AG04449 (cell line): Measurements from ENCODE around the gene TLL2.

Experiments used
- CTCF ChIA-PET: fragments of 350-600 bp; formaldehyde crosslinking; extraction: SDS; loops from one replicate; lab custom pipeline; 2021; ENCODE audit warnings: antibody characterized with exemption; lab: Yijun Ruan, JAX
- POLR2A ChIA-PET: fragments of 400-600, 350-600 bp; formaldehyde crosslinking; extraction: SDS; loops from one replicate; lab custom pipeline; 2020; ENCODE audit warnings: antibody characterized with exemption, inconsistent platforms; lab: Yijun Ruan, JAX
- DNase-seq: peaks from one replicate; pipeline ENCODE4 v3.0.0-alpha.2; 2010; ENCODE audit warnings: low read depth, low spot score
- H3K4me3 ChIP-seq: 2 replicates; pipeline ENCODE4 v1.5.1; 2011; ENCODE audit warnings: low read depth, mild to moderate bottlenecking, control low read depth, low read length
- TF ChIP-seq, protein P1 (sequence below): IDR thresholded peaks from one replicate; pipeline ENCODE4 v1.5.1; 2011; ENCODE audit warnings: mild to moderate bottlenecking, moderate library complexity, low read length, control low read depth, inconsistent platforms; ENCODE audit not compliant: insufficient read depth; ENCODE audit errors: missing control alignments

The TLL2 gene

DNA sequence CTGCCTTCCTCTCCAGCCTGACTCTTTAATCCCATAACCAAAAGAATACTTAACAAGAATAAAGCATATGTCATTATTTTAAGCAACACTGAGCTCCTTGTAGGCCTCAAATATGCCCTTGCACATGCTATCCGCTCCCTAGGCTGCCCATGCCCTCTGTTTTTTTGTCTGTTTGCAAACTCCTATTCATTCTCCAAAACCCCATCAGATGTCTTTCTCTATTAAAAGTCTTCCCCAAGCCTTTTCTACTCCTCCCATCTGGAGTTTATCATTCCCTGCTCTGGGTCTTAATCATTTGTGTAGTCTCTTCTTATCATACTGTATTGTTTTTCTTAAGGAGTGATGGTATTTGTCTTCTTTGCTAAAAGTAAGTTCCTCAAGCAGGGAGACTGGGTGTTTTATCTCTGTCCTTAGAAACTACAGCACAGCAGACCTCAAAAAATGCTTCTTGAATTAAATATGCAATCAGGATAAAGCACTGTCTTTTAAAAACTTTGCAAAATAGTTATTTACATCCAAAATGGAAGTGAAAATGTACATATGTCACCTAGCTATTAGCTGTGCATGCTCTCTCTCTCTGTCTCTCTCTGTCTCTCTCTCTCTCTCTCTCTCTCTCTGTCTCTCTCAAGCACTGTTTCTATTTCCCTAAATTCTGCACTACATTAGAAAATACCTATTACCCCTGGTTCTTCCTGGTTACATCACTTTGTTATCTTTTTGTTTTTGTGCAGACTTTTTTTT, 98.4 kb downstream of the TLL2 start:
- POLR2A ChIA-PET, result no interaction called here
- TF ChIP-seq, protein P1, sequence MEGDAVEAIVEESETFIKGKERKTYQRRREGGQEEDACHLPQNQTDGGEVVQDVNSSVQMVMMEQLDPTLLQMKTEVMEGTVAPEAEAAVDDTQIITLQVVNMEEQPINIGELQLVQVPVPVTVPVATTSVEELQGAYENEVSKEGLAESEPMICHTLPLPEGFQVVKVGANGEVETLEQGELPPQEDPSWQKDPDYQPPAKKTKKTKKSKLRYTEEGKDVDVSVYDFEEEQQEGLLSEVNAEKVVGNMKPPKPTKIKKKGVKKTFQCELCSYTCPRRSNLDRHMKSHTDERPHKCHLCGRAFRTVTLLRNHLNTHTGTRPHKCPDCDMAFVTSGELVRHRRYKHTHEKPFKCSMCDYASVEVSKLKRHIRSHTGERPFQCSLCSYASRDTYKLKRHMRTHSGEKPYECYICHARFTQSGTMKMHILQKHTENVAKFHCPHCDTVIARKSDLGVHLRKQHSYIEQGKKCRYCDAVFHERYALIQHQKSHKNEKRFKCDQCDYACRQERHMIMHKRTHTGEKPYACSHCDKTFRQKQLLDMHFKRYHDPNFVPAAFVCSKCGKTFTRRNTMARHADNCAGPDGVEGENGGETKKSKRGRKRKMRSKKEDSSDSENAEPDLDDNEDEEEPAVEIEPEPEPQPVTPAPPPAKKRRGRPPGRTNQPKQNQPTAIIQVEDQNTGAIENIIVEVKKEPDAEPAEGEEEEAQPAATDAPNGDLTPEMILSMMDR, result no peak

GRCh38 chr10:96414303-96414702, 99.4 kb downstream of the TLL2 start:
- no peak overlapping the region for H3K4me3 ChIP-seq
- DNase-seq, result no peak
- ChIA-PET POLR2A (no interaction called here), CTCF (interaction anchor here (4.5 kb wide), 1 partner anchor 19 kb away, joined by 18 read pairs; no protein-coding TSS in a partner anchor)
- TF ChIP-seq, protein P1, result no peak

More for the DNA sequence above, 98.4 kb downstream of the TLL2 start:
- CTCF ChIA-PET, result interaction anchor here (4.5 kb wide), 1 partner anchor 20 kb away, joined by 18 read pairs; no protein-coding TSS in a partner anchor
- no peak overlapping the region for H3K4me3 ChIP-seq
- no peak for DNase-seq

DNA sequence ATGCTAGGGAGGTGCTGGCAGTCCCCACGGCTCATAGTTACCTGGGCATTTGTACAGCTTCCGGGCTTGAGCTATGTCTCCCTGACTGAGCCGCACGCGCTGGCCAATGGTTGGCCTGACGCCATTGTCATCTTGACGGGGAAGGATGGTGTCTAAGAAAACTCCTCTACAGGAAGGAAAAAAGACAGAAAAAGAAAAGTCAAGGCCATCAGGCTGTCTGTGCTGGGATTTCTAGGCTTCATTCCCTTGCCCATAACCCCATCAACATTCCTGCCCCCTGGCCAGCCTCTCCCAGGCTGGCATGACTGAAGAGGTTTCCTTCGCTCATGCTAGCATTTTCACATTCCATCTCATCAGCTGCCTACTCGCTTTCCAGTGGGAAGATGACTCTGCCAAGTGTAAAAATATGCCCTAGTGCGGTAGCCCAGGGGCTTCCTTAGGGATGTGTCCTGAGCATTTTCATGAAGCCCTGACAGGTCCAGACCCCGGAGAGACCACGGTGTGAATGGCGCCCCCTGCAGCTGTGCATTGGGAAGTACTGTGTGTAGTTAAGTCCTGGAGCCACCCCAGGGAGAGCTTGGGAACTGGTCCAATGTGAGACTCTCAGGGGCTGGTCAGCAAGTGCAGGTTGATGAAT, 100.5 kb downstream of the TLL2 start:
- ChIA-PET POLR2A (no interaction called here), CTCF (interaction anchor here (0.7 to 1.2 kb wide), 3 partner anchors 17 to 145 kb away, joined by 3 read pairs; no protein-coding TSS in a partner anchor)
- no peak for DNase-seq
- TF ChIP-seq, protein P1, result no peak
- H3K4me3 ChIP-seq, result no peak overlapping the region

- no peak for DNase-seq
- H3K4me3 ChIP-seq, result no peak overlapping the region
- ChIA-PET CTCF (interaction anchor here (1.1 kb wide), 1 partner anchor 16 kb away, joined by 3 read pairs; no protein-coding TSS in a partner anchor), POLR2A (no interaction called here)
- TF ChIP-seq, protein P1, result no peak
These were observed 101.9 kb downstream of the TLL2 start for GRCh38 chr10:96411716-96412320.

- TF ChIP-seq, protein P1, result no peak
- DNase-seq, result no peak
- H3K4me3 ChIP-seq, result no peak overlapping the region
- ChIA-PET CTCF (interaction anchor here (1.0 to 1.3 kb wide), 2 partner anchors 8 to 14 kb away, joined by 4 to 5 read pairs; no protein-coding TSS in a partner anchor), POLR2A (no interaction called here)
These were observed 103.4 kb downstream of the TLL2 start for GRCh38 chr10:96410296-96410695.

DNA sequence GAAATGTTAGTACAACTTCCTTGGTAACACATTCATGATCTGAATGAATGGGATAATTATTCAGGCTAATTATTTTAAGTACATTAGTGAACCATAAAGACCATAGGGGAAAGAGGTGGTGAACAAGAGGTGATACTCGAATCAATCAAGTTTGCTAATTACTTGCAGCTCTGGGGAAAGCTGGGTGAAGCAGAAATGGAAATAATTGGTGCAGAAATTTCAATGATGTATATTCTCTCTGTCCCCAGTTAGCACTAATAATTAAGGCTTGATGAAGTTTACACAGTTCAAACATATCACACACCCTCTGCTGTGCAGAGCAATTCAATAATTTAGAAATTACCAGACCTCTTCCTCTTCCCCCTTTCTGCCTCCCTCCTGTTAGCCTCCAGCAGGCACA, 105.5 kb downstream of the TLL2 start:
- no peak overlapping the region for H3K4me3 ChIP-seq
- POLR2A ChIA-PET, result no interaction called here
- DNase-seq, result no peak
- CTCF ChIA-PET, result no interaction called here
- TF ChIP-seq, protein P1, result no peak
